ENCODE measurements around the gene ETHE1.

ETHE1 gene

DNA sequence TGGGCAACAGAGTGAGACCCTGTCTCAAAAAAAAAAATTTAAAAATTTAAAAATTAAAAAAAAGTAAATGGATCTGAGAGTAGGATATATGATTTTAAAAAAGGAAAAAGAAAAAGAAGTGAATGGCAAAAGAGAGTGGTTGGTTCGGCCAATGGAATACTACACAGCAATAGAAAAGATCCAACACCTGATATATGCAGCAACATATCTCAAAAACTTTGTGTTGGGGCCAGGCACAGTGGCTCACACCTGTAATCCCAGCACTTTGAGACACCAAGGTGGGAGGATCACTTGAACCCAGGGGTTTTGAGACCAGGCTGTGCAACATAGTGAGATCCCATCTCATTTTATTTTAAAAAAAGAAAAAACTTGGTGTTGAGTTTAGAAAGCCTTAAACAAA lies 60.2 kb downstream of the ETHE1 start:
- no peak for DNase-seq (ENCODE audit: low read depth)
- H3K4me3 ChIP-seq (ENCODE audit: low read length) = no peak overlapping the region
- TF ChIP-seq, protein P1, sequence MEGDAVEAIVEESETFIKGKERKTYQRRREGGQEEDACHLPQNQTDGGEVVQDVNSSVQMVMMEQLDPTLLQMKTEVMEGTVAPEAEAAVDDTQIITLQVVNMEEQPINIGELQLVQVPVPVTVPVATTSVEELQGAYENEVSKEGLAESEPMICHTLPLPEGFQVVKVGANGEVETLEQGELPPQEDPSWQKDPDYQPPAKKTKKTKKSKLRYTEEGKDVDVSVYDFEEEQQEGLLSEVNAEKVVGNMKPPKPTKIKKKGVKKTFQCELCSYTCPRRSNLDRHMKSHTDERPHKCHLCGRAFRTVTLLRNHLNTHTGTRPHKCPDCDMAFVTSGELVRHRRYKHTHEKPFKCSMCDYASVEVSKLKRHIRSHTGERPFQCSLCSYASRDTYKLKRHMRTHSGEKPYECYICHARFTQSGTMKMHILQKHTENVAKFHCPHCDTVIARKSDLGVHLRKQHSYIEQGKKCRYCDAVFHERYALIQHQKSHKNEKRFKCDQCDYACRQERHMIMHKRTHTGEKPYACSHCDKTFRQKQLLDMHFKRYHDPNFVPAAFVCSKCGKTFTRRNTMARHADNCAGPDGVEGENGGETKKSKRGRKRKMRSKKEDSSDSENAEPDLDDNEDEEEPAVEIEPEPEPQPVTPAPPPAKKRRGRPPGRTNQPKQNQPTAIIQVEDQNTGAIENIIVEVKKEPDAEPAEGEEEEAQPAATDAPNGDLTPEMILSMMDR (conservative IDR thresholded peaks at IDR 0.05; ENCODE audit: low read depth, low read length) = no peak

DNA sequence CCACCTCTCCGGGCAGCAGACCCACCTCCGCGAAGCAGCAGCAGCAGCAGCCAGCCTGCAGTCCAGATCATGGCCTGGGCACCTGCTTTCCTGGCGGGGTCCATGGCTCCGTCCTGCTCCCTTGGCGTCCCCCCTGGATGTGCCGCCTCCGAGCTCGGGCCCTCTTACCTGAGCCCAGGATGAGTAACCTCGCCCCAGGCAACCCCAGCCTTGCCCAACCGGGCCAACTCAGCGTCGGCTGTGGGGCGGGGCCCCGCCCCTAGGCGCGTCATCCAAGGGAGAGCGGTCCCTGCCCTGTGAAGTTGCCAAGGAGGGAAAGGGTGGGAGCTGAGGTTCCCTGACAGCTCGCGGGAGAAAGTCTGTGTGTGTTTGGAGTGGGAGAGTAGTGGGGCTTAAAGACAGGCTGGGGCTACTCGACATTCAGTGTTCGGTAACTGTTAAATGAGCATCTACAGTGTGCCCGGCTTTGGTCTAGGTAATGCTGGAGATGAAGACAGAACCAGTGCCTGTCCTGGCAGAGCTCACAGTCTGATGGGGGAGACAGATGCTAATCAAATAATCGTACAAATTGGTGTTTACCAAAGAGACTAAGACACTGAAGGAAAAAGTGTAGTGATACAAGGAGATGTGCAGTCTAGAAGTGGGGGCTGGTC lies 61.4 kb downstream of the ETHE1 start, which contains the start of gene LYPD3:
Gene LYPD3, minus strand, starts transcription at position 141 of the 653 bp plus-strand sequence. Its CDS starts 37 bp downstream, at position 104.
- DNase-seq (ENCODE audit: low read depth) = no peak
- no peak within 1 kb of the TSS for H3K4me3 ChIP-seq (ENCODE audit: low read length)
- TF ChIP-seq, protein P1 (conservative IDR thresholded peaks at IDR 0.05; ENCODE audit: low read depth, low read length) = no peak

DNA sequence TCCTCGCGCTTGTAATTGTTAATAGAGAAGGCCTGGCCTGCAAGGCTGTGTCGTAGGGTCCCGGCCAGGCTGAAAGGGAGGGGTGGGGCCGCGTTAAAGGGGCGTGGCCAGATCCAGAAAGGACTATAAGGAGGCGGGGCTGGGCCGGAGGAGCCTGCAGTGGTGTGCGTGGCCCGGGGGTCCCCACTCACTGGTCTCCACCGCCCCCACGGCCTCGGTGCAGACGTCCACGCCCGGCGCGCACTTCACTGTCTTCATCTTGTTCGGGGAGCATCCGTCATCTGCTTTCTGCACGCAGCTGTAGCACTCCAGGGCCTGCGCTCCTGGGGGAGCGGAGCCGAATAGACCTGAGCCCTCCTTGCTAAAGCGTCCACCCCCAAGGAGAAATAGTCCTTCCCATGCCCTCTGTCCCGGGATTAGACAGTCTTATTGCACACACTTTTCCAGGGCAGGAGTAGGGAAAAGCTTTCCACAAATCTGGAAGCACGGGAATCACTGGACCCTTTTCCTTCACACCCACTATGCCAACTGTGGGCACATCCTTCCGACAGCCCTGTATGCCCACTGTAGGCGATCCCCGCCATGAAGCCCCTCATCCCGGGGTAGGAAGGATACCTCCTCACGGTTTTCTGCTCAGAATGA lies 62.7 kb downstream of the ETHE1 start:
- H3K4me3 ChIP-seq (ENCODE audit: low read length) = peak overlapping the region; percentile 78
- TF ChIP-seq, protein P1 (conservative IDR thresholded peaks at IDR 0.05; ENCODE audit: low read depth, low read length) = no peak
- no peak for DNase-seq (ENCODE audit: low read depth)

DNA sequence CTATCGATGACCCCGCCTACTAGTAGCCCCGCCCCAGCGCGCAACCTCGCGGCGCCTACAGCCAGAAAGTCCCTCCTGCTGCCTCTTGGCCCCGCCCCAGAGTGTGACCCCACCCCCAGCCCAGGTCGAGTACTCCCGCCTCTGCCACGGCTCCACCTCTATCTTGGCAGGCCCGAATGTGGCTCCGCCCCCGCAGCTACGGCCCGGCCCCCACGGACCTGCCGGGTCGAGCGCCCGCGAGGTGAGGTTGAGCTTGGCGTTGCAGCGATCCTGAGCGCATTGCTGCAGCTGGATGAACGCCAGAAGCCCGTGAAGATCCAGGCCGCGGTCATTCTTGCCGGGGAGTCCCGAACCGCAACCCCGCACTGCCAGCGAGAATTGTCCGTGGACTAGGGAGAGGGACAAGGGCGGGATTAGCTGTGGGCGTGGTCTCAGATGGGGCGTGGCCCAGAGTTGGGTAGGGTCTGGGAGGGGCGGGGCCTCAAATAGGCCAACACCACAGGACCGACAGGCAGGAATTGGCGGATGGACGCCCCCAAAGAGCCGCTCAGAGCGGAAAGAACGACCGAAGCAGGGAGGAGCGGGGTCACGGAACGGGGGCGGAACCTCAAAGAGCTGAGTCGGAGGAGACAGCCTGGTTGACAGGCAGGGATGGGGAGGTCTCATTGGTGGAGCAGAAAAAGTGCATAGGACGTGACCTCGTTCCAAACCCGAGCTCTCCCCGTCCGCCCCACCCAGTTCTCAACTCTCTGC lies 63.4 kb downstream of the ETHE1 start:
- TF ChIP-seq, protein P1 (conservative IDR thresholded peaks at IDR 0.05; ENCODE audit: low read depth, low read length) = no peak
- H3K4me3 ChIP-seq (ENCODE audit: low read length) = peak overlapping the region; percentile 78
- peak; percentile 62 for DNase-seq (ENCODE audit: low read depth)

DNA sequence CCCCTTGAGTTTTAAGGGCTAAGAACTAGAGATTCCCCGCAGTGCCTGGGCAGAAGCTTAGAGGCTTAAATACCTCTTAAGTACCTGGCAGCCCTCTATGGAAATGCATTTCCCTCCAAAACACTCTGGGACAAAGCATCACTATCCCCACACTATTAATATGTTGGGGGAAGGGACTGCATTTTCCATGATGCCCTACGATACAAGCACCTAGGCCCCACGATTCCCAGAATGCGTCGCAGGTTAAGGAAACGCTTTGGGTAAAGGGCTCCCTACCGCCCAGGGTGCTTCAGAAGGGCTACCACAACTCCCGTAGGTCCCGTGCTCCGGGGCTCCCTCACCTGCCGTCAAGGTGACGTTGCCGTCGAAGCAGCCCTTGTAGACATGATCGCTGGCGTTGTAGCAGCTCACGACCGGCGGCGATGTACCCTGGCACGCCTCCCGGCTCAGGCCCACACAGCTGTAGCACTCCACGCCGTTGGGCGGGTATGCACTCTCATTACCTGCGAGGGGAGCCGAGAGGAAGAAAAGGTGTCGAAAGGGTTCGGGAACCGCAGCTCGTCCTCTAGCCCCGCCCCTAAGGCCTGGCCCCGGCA lies 64.1 kb downstream of the ETHE1 start:
- TF ChIP-seq, protein P1 (conservative IDR thresholded peaks at IDR 0.05; ENCODE audit: low read depth, low read length) = no peak
- peak overlapping the region; percentile 78 for H3K4me3 ChIP-seq (ENCODE audit: low read length)
- DNase-seq (ENCODE audit: low read depth) = no peak

DNA sequence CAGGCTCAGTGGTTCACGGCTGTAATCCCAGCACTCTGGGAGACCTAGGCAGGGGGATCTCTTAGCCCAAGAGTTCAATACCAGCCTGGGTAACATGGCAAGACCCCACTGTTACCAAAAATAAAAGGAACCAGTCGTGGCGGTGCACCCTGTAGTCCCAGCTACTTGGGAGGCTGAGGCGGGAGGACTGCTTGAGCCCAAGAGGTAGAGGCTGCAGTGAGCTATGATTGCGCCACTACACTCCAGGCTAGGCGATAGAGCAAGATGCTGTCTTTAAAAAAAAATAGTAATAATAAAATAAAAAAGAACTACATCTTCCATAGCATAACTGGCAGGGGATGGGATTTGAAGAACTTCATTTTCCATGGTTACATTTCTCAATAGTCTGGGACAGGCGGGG lies 64.6 kb downstream of the ETHE1 start:
- H3K4me3 ChIP-seq (ENCODE audit: low read length) = no peak overlapping the region
- no peak for DNase-seq (ENCODE audit: low read depth)
- TF ChIP-seq, protein P1 (conservative IDR thresholded peaks at IDR 0.05; ENCODE audit: low read depth, low read length) = no peak

All from retinal pigment epithelial cell (primary cell).